Activated CD4-positive, alpha-beta T cell treated with anti-CD3 and anti-CD28 coated beads for 4 hours (primary cell): ENCODE data around the gene MED26.

ENCODE experiments used
- DNase-seq, 2 donors: peaks; one replicate each; pipeline ENCODE4 v3.0.0-alpha.2; 2020

Gene MED26

DNA sequence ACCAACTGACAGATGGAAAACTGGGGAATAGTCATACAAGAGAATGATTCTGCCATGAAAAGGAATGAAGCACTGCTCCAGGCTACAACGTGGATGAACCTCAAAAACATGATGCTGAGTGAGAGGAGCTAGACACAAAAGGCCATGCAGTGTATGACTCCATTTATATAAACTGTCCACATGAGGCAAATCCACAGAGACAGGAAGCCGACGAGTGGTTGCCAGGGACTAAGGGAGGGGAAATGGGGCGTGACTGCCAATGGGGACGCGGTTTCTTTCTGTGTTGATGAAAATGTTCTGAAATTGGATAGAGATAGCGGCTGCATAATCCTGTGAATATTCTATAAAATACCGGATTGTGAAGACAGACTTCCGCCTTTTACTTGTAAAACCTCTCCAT, 21.7 kb upstream of the MED26 start:
- DNase-seq = no peak

DNA sequence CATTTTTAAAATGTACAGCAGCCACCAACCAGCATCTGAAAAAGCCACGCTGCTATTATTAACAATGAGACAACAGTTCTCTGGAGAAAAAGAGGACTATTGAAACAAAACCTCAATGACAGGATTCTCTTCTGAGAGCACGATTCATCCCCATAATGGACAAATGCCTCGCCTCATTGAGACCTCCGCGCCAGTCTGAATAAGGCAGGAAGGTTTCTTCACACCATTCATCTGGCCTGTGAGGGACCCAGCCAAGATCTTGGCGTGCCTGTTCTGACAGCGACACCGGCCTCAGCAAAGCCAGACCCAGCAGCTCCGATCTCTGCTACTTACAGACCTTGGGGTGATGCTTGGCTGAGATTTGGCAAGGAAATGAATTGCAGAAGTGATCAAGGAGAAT, 17.1 kb upstream of the MED26 start:
- no peak for DNase-seq

DNA sequence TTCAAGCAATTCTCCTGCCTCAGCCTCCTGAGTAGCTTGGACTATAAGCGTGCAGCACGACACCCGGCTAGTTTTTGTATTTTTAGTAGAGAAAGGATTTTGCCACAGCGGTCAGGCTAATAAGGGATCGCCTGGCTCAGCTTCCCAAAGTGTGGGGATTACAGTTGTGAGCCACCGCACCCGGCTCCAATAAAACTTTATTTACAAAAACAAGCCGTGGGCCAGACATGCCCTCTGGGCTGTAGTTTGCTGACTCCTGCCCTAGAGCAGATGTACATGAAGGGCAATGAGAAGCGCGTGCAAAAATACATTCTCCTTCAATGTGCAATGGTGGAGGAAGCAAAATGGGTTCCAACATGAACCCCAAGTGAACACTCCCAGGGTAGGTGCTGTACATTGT, 13.7 kb upstream of the MED26 start:
- no peak for DNase-seq

DNA sequence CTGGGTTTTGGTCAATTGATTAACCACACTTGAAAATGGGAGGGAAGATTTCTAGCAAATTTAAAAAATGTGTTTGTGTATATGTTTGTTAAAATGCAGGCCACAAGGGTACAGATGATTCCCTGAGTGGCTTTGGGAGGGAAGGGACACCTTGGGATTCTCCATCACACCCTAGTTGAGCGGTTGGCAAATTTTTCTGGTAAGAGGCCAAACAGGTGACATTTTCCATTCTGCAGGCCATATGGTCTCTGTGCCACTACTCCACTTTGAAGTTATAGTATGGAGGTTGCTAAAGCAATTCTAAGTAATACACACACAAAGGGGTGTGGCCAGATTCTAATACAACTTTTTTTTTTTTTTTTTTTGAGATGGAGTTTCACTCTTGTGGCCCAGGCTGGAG, 12.9 kb upstream of the MED26 start:
- no peak for DNase-seq

DNA sequence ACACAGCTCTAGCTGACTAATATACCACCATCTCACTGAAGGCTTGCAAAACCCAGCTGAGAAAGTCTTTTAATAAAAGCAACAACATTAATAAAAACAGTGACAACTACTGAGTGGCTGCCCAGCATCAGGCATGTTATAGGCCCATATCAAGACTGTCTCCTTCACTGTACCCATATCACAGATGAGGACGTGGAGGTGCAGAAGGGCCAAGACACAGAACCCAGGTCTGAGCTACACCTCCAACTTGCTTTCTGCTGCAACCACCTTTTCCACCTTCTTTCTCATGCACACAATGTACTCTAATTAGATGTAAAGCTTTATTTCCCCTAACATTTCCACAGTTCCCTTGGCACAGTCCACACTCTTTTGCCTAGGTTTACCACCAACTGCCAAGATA, 10.7 kb upstream of the MED26 start:
- DNase-seq = no peak

DNA sequence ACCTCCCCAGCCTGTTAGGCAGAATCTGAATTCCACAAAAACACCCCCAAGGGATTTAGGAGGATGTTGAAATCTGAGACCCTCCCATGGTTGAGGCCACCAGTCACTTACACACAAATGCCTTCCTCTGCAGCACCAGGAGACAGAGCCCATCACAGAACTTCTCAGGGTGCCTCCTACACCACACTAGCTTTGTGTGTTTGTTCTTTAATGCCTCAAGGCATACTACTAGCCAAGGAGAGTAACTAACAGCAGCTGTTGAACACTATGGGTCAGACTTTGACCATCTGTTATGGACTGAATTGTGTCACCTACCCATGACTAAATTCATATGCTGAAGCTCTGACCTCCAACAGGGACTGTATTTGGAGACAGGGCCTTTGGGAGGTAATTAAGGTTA, 9.5 kb upstream of the MED26 start:
- DNase-seq = no peak

DNA sequence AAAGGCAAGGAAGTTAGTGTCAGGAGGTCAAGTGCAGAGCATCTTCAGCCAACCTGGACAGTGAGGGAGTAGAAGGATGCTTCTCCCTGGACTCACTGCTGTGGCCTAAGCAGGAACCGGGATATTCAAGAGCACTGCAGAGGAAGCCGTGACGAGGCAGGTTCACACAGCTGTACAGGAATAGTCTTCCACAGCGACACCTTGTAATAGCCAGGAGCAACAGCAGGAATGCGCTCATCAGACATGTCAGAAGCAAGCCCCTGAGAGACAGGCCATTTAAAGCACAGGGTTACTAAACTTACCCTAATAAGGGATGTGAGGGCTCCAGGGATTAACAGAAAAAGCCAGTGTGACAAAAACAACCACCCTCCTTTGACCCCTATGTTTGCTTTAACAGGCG, 3.5 kb upstream of the MED26 start:
- no peak for DNase-seq

DNA sequence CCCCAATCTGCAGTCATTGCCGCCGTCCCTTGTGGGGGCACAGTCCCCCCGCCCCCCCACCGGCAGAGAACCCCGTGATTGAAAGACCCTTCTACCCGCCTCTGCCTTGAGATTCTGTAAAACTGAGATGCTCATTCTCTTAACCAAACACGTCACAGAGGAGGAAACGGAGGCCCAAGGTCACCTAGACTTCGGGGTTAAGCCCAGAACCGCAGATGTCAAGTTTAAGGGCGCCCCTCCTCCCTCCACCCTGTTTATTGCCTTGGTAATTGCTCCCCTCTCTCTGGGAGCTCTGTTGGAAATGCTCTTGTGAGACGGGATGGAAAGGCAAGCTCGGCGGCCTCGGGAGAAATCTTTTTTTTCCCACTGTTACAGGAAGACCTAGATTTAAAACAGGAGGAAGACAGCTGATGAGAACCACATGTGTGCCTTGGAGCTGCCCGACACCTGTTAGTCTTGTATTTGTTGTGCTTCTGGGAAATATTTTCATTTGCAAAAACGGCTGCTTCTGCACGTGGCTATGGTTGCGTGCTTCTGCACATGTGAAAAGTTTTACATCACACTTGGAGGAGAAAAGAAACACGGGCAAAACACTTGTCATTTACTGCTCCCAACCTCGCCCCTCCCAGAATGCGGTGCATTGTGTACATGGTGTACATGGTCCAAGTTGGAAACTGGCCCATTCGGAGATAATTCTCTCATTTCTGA, 1.1 kb upstream of the MED26 start:
- peak in 1 of 2 donors; percentile 9 for DNase-seq

DNA sequence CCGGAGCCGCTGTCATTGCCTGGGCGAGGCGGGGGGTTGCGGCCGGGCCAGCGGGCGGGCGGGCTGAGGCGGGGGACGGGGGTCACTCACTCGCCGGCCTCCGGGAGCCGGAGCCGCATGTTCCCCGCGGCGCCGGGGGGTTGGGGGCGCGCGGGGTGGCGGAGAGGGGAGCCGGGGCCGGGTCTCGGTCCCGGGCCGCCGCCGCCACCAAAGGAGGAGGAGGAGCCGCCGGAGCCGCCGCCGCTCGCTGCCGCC, 149 bp downstream of the MED26 start:
- no peak for DNase-seq

DNA sequence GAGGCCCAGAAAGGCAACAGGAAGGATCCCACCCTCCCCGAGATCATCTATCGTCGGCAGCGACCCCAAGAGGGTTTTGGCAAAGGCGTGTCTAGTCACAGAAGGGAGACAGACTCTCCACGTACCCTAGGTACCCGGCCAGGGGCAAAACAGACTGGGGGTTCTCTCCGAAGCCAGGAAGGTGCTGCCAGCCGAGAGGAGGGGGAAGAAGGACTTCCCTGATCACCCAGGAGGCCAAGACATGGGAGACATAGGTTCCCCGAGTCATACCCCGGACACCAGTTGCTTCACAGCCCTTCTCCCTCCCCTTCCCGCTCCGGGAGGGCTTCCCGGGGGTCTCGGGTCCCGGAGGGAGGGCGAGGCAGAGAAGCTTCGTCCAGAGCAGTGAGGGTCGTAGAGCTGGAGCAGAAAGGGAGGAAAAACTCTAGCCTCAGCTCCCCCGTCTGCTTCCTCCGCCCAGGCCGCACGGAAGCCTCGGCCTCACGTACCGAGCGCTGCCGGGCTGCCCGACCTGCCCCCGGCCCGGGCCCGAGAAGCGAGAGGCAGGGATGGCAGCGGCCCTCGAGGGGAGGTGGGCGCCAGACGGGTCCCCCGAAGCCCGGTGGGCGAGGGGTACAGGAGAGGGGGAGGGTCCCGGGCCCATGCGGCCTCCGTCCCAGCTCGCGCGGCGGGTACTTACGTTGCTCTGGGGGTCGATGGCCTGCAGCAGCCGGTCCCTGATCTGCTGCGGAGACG, 644 bp downstream of the MED26 start:
- peak in 1 of 2 donors; percentile 4 for DNase-seq

DNA sequence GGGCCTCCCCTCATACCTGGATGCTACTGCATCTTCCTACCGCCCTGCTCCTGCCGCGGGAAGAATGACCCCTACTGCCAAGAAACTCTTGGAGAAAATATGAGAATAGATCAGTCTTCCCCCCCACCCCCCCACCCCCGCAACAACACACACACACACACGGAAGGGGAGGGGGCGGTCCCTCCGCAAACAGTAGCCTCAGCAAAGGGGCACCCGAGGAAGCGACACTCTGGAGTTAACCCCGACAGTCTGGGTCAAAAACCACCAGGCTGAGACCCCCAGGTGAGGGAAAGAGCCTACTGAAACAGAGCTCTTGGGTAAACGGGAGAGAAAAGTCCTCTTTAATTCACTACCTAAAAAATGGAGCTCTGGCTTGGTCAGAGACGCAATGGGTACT, 1.2 kb downstream of the MED26 start:
- DNase-seq = peak; percentile 12 to 18

DNA sequence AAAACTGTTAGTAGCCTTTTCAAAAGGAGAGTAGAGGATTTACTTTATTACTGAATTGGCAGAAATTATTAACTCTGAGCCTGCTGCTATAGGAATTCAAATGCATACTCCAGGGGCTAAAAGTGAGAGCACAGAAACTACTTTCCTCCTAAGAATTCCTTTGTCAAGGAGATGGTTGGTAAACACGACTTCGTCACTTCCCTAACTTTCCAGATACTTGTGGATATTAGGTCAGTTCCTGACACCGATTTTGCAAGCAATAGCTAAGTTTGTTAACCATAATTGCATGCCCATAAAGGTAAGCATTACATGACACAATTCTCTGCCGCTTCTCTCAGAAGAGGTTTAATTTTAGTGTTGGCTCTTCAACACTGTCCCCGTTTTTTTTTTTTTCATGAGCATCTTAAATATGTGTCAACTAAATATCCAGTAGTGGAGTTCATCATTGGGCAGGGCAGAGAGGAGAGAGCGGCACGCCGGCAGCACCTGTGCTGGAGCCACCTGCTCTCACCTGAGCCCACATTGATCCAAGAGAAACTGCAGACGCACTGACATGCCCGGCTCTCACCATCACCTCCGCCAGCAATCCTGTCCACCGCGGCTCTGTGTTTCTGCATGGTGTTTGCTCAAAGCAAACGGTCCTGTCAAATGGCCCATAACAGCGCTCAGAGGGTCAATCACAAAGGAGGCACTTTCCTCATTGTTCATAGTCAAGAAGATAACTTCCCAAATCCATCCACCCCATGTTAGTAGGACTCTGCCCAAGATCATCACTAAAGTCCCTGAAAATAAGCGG, 2.6 kb downstream of the MED26 start:
- DNase-seq = no peak

DNA sequence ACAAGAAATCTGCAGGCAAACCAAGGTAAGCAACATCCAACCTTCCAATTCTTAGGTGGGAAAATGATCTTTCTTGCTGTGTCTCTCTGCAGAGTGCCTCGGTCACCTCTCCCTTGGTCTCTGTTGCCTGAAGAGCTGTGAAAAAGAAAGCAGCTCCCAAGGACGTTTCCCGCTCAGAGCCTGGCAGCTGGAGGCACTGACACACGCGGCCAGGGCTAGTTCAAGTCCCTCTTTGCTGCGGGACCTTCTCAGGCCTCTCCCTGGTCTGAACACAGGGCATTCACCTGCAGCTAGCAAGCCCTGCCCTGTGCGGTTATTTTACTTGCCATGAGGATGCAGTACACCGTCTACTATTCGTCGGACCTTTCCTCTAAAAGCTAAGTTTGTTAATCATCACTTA, 3.8 kb downstream of the MED26 start:
- no peak for DNase-seq

DNA sequence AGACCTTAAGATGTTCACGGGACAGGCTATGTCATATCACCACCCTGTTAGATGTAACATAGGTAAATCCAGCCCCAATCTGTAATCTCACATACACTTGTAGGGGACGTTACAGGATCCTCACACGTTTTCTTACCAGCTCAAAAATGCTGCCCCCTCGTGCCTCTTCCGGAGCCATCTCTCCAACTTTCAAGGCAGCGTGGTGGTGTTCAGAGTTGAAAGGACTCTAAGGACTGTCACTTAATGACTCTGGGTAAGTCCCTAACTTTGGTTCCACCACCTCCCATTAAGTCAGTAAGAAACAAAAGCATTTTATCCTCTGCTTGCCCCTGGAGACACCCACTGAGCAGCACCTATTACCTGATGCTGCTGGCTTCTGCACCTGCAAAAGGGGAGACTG, 4.4 kb downstream of the MED26 start:
- no peak for DNase-seq

DNA sequence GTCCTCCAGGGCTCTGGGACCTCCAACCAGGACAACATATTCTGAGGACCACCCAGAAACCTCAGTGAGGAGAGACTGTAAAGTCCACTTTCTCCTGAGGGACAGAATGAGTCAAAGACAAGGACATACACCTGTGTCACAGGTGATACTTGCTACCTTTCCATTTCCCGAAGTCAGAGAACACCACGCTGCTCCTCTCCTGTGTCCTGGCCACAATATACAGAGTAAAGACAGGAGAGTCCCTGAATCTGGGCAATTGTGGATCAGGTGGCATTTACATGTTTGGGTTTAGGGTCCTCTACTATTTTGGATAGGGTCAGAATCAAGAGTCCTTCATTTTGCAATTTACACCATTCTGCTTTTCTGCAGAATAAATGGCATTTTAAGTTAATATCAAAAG, 4.9 kb downstream of the MED26 start:
- no peak for DNase-seq

DNA sequence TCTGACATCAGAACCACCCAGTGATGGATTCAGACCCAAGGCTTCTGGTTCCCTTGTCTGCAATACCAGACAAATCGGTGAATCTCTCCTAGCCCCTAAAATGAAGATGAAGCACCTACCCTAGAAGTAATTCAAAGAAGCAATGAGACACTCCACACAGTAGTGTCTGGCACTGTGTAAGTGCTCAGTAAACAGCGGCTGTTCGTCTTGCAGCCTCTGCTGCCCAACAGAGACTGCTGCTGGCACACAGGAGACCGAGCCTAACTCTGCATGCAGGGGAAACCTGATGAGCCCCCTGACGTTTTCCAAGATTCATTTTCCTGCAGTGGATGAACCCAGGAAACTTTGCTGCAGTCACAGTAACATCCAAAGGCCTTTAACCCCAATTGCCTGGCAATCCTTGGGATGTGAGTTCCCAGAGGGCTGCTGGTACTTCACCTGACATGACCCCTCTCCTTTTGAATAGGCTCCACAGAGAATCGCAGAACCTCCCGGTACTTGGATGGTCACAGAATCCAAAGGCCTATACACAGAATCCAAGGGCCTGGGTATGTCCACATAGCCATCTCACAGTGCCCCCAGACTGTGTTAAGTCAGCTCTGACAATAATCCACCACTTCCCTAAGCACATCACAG, 6.7 kb downstream of the MED26 start:
- DNase-seq = no peak

DNA sequence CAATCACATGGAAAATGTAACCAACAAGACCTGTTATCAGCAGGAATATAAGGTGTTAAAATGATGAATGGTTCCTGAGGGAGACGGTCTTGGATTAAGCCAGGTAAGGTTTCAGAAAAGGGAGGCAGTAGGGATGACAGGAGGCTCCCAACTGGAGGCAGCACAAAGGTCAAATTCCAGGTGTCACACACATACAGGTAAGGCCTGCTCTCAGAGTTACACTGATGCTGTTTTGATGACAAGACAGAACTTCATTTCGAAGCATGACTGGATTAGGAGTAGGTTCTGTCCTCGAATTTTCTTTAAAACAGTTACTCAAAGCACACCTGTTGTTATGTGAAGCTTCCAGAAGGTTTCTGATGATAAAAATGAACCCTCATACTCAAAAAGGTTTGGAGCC, 7.4 kb downstream of the MED26 start:
- no peak for DNase-seq

DNA sequence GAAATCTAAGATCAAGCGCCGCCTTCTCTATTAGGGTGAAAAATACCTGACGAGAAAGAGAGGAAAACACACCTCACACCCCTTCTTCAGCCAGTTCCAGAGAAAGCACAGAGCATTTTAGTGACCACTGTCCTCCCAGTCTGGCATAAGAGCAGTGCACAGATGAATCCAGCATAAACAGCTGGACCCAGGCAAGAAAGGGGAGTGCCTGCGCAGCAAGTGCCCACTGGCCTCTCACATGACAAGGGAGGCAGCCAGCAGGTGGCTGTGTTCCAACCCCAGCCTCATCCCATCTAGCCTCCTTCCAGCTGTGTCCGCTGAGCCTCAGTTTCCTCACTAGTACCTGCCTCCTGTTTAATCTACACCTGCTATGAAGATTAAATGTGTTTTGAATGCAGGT, 8.0 kb downstream of the MED26 start:
- DNase-seq = no peak

DNA sequence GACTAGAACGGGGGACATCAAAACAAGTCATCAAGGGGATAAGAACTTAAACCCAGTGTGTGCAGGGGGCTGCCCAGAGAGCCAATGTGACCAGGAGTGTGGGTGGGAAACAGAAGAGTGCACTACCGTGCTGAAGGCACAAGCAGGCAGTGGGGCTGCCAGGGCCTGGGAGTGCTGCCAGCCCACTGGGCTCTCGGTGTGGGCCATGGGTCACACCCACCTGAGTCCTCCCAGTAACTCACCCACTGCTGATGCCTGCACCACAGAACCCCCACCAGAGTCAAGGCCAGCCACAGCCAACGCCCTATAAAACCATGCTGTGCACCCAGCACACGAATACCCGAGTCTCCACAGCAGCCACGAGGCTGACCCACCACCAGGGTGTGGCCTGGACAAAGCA, 8.5 kb downstream of the MED26 start:
- no peak for DNase-seq

DNA sequence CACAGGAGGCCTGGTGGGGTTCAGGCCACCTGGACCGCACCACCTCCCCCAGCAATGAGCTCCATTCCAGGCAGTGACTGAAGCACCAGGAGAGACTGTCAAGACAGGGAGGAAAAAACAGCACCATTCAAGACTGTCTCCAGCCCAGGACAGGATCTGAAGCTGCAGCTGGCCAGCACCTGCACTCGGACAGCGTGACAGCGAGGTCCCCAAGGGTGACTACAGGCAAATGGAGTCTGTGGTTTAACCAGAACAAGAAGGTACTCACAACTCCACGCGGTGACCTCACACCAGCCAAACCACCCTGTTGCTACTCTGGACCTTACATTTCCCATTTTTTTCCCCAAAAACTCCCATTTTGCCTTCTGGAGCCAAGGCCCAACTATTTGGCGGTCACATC, 9.8 kb downstream of the MED26 start:
- DNase-seq = no peak

DNA sequence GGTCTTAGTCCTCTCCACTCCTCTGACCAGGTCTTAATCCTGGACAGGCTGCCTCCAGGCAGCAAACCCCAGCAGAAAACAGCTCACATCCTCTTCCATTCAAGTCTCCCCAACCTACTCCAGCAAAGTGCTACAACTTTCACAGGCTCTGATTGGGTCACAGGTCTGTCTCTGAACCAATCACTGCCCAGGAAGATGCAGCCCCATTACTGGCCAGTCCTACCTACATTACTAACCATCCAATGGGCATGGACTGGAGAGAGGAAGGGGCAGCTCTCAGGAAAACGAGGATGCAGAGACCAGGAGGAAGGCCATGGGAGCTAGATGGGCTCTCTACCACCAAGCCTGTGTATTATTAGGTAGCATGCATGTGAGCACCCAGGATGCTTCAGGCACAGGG, 12.2 kb downstream of the MED26 start:
- DNase-seq = no peak

DNA sequence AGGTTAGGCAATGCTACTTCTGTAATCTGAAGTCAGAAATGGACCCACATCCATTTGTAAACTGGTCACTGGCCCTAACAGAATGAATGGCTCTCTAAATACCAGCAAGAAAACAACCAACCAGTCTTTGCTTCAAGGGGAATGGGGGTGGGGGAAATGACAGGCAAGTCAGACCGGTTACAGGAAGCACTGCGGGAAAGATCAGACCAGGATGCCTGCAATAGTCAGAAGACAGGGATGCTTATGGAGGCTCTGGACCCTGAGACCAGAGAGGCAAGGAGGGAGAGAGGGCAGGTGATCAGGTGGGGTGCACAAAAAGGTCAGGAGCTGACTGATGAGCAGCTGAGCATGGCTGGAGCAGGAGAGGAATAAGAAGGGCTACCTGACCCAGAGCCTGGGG, 13.1 kb downstream of the MED26 start:
- no peak for DNase-seq

DNA sequence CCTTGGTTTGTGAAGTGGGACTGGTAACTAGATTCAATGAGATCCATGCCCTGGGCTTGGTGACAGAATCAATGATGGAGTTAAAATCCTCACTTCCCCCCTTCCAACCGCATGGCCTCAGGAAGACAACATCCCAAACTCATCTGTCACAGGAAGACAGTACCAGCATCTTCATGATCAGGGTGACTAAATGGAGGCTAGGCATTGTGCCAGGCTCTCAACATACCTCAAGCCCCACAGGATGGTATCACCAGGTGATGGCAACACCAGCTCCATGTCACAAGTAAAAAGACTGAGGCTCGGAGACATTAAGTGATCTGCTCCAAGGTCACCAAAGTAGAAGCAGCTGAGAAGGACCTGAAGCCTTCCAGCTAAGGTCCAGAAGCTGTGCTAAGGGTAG, 14.2 kb downstream of the MED26 start:
- DNase-seq = no peak

DNA sequence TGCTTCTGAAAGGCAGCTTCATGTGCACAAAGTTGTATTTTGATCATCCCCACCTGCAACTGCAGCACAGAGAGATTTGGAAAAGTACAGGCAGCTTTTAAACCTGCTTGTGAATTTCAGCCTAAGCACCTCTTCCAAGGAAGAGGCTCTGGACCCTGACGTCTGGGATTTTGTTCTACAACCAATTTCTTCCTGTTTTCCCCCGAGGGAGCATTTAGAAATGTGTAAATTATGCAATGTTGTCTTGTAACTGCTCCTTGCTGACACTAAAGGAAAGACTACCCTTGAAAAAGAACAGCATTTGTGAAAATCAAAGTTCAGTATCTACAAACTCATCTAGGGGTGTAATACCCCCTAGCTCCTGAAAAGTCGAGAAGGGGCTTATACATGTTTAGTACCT, 15.4 kb downstream of the MED26 start:
- no peak for DNase-seq
